Ramos (cell line): ENCODE measurements around the gene SLITRK6.
"Not testable (repeated sequence)": the region's sequence is repeated elsewhere in the genome, so short reads cannot be mapped to it uniquely, and the experiment has no call there.

Experiments
- in situ Hi-C: fragments of 300-500 bp; cut with MboI; formaldehyde crosslinking; loops from one replicate; pipeline ENCODE4 v1.14.3; 2022; ENCODE audit warnings: low sequenced_read_pairs; ENCODE audit not compliant: unreplicated experiment

The SLITRK6 gene, protein sequence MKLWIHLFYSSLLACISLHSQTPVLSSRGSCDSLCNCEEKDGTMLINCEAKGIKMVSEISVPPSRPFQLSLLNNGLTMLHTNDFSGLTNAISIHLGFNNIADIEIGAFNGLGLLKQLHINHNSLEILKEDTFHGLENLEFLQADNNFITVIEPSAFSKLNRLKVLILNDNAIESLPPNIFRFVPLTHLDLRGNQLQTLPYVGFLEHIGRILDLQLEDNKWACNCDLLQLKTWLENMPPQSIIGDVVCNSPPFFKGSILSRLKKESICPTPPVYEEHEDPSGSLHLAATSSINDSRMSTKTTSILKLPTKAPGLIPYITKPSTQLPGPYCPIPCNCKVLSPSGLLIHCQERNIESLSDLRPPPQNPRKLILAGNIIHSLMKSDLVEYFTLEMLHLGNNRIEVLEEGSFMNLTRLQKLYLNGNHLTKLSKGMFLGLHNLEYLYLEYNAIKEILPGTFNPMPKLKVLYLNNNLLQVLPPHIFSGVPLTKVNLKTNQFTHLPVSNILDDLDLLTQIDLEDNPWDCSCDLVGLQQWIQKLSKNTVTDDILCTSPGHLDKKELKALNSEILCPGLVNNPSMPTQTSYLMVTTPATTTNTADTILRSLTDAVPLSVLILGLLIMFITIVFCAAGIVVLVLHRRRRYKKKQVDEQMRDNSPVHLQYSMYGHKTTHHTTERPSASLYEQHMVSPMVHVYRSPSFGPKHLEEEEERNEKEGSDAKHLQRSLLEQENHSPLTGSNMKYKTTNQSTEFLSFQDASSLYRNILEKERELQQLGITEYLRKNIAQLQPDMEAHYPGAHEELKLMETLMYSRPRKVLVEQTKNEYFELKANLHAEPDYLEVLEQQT

DNA sequence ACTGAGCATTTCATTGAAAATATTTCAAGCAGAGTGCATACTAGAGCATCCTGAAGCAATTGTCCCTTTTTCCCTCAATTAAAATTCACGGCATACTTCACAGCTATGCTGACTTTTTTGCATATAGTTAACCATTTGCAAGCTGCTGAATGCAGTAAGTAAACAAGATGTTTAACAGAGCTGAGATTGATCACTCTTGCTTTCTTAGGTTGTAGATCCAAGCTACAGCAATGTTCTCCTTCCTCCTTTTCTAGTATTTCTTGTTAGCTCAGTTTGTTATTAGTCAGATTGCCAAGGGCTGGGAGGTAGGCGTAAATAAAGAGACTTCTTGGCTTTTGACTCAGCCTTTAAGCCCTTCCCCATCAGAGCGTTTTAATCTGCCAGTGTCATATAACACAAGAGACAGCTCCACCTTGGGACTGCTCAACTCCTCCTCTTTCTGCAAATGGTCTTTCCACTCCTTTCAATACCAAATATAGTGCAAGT is at the start of gene SLITRK6:
Gene SLITRK6, minus strand, starts transcription at position 323 of the 486 bp plus-strand sequence. CDS start 2,911 bp downstream, outside the sequence.
- in situ Hi-C loops, result no loop called here

DNA sequence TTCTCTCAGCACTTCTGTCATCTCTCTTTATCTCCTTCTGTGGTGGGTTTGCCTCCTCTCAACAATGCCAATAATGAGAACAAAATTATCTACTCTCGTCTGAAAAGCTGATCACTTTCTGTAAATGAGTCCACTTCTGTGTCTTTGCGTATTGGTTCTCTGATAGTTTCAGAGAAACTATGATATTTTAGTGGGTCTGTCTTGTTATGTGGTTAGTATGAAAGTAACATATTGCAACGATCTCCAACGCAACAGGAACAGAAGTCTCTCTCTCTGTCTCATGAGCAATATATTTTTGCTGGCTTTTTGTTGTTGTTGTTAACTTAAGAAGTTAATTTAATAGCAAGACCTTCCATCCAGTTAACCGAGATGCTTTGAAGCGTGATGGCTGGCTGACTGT is 47.8 kb upstream of the SLITRK6 start:
- in situ Hi-C loops, result no loop called here

DNA sequence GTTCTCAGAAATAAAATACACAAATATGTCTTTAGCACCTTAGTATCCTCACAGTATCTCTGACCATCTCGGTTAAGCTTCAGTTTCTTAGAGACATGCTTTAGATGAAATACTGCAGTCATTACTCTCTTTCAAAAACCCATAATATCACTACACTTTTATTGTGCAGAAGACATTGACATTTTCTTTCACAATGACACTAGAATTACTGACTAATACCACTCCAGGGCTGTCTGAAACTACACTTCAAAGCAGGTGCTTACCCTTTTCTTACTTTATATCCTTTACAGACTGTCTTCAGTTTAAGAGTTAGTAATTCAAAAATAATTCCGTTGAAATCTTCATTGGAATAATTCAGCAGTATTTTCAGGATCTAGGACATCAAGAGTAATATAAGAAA is 42.2 kb upstream of the SLITRK6 start:
- in situ Hi-C loops, result no loop called here

DNA sequence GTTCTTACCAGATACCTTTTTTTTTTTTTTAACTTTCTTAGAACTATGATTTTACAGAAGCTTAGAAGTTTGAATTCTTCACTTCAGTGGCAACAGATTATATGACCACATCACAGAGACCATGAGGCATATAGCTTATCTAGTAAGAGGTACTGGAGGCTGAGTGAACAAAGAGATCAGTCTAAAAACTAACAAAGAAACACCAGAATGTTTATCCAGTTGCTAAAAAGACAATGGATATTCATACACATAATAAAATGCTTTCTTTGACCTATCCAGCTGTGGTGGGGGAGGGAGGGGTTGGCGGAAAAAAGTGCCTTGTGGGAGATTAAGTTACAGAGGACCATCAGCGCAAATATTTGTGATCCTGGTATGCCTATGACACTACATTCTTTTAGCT is 34.7 kb upstream of the SLITRK6 start:
- in situ Hi-C loops, result no loop called here

DNA sequence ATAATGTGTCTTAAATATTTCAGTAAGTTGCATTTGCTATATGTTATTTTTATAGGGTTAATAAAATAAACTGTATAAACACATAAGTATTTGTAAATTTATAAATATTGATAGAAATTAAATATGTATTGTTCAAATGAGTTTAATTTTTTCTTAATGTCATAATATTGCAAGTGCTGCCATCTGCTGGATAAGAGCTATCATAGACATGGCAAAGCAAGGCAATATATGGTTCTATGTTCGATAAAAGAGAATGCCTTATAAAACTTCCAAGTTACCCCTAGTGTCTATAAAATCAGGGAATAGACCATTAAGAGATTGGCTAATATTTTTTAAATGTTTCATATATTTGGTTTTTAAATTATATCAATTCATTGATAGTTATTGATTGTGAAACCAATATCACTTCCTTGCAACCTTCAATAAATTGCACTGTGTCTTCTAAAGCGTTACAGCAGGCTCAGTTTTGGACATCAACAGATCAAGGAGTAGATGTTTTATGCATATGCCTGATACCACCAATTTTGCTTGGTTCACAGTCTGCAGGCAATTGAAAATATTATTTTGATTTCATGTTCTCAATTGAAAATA is 29.0 kb upstream of the SLITRK6 start:
- in situ Hi-C loops, result no loop called here

DNA sequence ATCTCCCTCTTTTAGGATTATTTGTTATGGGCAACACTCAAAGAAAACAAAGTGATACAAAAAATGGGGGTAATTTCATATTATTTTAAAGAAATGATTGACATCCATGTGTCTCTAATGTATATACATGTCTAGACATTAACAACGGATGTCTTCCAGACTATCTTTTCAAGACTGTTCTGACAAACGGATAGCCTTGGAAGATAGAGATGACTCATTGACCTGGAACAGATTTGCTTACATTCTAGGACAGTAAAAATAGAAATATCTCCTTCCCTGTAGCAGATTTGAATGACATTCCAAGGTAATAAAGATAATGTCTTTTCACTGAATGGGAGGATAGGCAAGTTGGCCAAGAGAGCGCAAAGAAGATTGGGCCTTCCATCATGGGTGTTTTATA is 26.2 kb upstream of the SLITRK6 start:
- in situ Hi-C loops, result no loop called here

DNA sequence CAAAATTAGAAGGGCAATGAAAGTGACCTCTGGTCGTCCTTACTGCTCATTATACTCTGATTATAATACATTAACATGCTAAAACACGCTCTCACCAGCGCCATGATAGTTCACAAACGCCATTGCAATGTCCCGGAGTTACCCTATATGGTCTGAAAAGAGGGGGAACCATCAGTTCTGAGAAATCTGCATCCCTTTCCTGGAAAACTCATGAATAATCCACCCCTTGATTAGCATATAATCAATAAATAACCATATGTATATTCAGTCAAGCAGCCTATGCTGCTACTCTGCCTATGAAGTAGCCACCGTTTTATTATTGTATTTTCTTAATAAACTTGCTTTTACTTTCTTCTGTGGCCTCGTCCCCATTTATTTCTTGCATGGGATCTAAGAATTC is 24.6 kb upstream of the SLITRK6 start:
- in situ Hi-C loops, result no loop called here

DNA sequence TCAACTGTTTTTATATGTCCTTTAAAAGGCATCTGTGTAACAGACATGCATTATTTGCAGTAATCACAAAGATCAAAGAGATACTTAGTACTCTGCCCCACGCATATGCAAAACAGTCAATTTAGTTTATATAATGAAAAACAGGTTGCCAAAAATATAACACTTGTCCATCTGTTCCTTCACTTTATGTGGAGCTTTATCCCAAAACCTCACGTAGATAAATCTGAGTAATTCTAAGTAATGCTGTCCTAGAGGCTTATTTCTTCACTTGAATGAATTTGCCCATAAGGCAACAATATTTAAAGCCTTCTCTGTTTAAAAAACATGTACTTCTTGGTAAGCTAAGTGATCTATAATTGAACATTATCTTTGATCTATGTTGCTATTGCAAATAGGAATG is 20.3 kb upstream of the SLITRK6 start:
- in situ Hi-C loops, result no loop called here

DNA sequence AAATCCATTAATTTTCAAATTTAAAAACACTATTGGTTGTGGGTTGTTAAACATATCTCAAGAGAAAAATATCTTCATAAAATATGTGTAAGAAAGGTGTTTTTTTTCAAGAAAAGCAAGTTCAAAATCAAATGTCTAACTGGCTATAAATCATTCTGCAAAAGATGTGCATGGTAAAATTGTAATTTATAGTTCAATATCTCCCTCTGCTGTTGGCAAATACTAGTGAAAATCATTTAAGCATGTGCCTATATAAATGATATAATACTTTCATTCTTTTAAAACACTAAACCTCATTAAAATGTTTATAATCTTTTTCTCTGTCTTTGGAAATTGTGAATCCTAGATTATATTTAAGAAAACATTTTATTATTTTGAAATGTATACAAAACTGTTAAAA is 17.2 kb upstream of the SLITRK6 start:
- in situ Hi-C loops, result no loop called here

DNA sequence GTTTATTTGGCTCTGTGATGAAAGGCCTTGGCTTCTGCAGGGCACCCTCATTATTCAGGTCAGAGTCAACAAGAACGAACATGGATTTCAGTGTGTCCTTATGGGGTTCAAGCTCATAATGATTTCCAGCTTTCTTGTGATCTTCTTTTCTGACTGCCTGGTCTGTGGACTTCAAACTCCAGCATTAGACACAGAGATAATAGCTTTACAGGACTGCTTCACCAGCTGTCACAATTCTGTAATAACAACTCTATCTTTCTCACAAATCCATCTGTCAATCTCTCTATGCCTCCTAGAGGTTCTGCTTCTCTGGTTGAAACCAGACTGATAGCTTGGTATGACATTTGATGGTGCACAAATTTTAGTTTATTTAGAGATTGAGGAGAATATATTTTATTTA is 13.1 kb upstream of the SLITRK6 start:
- in situ Hi-C loops, result no loop called here

DNA sequence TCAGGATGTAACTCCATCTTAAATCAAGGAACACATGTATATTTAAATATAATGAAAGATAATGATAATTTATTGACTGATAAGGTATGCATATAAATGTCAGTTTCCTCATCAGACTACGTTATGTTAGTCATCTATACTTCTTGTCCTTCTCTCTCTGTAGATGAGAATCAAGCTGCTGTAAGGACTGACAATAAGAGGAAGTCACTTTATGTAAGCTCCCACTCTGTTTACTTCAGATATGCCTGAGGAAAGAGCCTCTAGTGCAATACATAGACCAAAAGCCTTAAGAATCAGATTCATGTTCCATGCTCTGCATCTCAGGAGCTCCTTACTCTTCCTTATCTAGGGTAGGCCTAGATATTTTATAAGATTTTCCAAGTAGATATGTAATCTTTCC is 9.6 kb upstream of the SLITRK6 start:
- in situ Hi-C loops, result loop anchor here (5.0 kb wide), 1 partner anchor 912 kb away; no protein-coding TSS in a partner anchor

DNA sequence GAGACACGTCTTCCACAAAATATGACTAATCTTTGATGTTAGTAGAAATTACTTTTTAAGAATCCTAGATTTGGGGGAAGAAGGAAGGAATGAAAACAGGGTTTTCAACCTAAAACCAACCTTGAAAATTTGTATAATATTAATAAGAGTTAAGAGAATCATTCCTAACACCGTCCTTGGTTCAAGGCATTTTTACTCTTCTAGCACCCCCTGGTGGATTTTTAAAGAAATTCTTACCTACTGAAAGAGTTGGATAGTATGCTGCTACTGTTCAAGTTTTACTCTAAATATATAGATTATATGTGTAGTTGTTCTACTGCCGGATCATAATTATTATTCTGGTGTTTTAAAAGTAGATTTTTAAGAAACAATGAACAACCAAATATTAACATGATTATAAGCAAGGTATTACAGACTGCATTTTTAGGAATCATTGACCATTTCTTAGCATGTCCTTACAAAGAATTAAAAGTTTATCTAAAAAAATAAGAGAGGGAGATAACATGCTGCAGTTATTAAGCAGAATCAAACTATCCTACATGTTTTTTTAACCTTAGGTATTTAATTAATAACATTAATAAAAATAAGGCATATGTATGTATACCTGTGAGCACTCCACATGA is 7.4 kb upstream of the SLITRK6 start:
- in situ Hi-C loops, result loop anchor here (5.0 kb wide), 1 partner anchor 909 kb away; no protein-coding TSS in a partner anchor

DNA sequence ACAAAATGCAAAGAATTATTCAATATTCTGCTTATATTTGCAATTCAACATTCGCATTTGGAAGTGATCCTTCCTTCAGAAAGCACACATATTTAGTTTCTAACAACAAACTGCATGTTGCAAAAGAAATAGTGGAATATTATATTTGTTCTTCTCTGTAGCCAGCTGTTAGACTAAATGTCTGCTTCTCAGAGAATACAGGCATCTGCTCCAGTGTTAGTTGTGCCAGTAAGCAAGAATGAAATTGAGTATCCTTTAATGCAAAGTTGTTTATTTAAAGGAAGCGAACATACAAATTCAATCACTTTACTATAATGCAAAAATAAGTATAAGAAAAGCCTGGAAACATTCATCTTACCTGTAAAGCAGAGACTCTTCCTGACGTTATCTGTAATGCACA is 663 bp downstream of the SLITRK6 start:
- in situ Hi-C loops, result no loop called here

DNA sequence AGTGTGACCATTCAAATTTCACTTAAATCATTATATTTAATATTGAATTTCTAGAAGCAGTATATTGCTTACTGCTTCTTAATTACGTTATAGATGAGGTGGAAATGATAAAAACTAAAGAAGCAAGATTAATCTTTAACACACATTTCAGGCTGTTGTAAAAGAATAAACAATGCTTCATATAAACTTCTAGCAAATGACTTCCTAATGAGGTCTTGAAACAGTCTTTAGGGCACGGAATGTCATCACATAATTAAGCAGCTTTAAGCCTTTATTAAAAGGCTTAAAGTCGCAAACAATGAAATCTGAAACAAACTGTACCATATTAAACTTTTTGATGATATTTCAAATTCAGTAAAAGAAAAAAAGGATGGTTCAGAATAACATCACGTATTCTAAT is 1.9 kb downstream of the SLITRK6 start:
- in situ Hi-C loops, result no loop called here

DNA sequence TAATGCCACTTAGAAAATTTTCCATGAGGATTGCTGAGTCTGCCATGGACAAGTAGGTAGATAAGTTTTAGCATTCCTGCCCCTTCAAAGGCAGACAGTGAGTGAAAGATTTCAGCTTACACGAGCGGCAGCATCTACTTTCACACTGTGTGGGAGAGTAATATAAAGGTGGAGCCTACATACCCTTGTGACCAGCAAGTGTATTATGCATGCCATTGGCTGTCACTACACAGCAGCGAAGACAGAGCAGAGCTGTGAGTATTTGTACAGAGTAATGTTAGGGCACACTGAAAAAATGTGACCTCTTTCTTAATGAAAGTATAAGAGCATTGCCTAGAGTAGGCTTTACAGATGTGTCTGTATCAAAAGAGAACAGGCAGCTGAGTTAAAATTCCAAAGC is 14.0 kb downstream of the SLITRK6 start:
- in situ Hi-C loops, result no loop called here

DNA sequence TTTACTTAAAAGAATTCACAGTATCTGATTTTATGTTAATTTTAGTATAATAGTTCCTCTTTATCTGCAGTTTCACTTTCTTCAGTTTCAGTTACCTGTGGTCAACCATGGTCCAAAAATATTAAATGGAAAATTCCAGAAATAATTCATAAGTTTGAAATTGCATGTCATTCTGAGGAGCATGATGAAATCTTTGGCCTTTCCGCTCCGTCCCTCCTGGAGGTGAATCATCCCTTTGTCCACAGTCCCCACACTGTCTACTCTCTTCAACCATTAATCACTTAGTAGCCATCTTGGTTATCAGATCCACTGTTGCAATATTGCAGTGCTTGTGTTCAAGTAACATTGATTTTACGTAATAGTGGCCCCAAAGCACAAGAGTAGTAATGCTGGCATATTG is 26.9 kb downstream of the SLITRK6 start:
- in situ Hi-C loops, result no loop called here

DNA sequence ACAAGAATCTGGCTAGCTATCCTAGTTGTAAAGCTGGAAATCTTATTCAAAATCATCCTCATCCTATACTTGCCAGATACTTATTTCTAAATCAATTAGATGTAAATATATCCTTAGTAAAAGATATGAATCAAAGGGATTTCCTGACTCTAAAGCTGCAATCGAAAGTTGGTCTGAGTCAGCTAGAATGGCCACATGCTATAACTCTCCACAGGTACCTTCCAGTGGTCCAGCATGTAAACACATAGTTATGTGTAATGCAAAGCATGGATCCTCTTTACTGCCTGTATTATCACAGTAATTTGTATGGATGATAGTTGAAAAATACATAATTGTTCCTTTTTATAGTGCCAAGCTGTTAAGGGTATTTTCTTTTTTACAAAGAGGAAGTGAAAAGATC is 27.4 kb downstream of the SLITRK6 start:
- in situ Hi-C loops, result no loop called here

DNA sequence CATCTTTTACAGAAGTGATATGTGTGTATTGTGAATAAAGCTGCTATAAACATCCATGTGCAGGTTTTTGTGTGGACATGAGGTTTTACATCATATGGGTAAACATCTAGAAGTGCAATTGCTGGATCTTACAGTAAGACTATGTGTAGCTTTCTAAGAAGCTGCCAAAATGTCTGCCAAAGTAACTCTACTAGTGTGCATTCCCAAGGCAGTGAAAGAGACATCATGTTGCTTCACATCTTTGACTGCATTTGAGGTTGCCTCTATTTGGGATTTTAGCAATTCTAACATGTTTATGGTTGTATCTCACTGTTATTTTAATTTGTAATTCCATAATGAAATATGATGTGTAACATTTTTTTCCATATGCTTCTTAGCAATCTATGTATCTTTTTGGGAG is 30.3 kb downstream of the SLITRK6 start:
- in situ Hi-C loops, result no loop called here

DNA sequence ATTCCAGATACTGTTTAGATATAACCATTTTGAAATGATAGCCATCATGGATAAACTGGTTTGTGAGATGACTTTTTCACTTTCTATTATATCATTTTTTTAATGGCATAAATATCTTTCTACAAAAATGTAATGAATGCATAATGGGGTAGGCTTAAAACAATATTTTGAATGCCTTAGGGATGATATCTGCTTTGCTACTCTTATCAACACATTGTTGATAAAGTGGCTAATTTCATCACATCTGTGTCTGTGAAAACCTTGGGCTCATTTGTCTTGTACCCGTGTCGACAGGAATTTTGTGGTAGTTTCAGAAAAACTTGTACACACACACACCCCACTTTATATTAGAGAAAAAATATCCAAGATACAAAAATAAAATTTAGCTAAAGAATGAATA is 44.1 kb downstream of the SLITRK6 start:
- in situ Hi-C loops, result no loop called here

DNA sequence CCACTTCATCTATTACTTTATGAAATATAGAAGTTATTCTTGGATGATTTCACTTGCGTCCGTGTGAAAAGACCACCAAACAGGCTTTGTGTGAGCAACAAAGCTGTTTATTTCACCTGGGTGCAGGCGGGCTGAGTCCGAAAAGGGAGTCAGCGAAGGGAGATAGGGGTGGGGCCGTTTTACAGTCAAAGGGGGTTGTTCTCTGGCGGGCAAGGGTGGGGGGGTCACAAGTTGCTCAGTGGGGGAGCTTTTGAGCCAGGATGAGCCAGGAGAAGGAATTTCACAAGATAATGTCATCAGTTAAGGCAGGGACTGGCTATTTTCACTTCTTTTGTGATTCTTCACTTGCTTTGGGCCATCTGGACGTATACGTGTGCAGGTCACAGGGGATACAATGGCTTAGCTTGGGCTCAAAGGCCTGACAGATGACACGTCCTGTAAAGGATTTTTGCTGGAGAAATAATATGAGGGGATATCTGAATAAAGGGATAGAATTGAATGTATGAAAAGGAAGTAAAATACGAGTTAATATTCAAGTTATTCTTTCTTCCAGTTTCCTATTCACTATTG is 55.9 kb downstream of the SLITRK6 start:
- in situ Hi-C loops, result not testable (repeated sequence)
